ENCODE measurements around the gene RAB35. TPM values are rescaled to one million over a fixed set of nuclear protein-coding genes. Genes with fewer than 3 reads are reported as not detected.
"Not testable (repeated sequence)": the region's sequence is repeated elsewhere in the genome, so short reads cannot be mapped to it uniquely, and the experiment has no call there.

Gene RAB35
- total RNA-seq, 1 donor from 2014 or later, result 39.2 TPM

DNA sequence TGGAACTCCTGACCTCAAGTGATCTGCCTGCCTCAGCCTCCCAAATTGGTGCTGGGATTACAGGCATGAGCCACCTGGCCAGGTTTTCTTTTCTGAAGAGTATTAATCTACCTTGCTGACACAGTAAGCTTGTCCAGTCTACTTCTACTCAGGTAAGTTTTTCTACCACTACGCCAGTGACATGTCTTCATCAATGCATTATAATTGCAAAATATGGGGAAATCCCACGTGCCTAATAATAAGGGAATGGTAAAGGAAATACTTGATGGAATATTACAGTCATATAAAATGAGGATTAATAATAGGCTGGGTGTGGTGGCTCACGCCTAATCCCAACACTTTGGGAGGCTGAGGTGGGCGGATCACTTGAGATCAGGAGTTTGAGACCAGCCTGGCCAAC, 62.3 kb downstream of the RAB35 start:
- Histone ChIP-seq H3K27me3 (no peaks in the 10 kb centered on the region), H3K4me1 (no peaks in the 10 kb centered on the region), H3K36me3 (no peaks in the 10 kb centered on the region), H3K4me3 (no peak overlapping the region), H3K27ac (no peak overlapping the region), H3K9me3 (peaks cover 0 to 3% of the 10 kb centered on the region in 2 donors)
- no peak for DNase-seq (ENCODE audit: low spot score in 2 of 2)
- intact Hi-C loops (cut with DNase I), result no loop called here
- TF ChIP-seq, protein P1, sequence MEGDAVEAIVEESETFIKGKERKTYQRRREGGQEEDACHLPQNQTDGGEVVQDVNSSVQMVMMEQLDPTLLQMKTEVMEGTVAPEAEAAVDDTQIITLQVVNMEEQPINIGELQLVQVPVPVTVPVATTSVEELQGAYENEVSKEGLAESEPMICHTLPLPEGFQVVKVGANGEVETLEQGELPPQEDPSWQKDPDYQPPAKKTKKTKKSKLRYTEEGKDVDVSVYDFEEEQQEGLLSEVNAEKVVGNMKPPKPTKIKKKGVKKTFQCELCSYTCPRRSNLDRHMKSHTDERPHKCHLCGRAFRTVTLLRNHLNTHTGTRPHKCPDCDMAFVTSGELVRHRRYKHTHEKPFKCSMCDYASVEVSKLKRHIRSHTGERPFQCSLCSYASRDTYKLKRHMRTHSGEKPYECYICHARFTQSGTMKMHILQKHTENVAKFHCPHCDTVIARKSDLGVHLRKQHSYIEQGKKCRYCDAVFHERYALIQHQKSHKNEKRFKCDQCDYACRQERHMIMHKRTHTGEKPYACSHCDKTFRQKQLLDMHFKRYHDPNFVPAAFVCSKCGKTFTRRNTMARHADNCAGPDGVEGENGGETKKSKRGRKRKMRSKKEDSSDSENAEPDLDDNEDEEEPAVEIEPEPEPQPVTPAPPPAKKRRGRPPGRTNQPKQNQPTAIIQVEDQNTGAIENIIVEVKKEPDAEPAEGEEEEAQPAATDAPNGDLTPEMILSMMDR (IDR thresholded peaks at IDR 0.05), result no peak

DNA sequence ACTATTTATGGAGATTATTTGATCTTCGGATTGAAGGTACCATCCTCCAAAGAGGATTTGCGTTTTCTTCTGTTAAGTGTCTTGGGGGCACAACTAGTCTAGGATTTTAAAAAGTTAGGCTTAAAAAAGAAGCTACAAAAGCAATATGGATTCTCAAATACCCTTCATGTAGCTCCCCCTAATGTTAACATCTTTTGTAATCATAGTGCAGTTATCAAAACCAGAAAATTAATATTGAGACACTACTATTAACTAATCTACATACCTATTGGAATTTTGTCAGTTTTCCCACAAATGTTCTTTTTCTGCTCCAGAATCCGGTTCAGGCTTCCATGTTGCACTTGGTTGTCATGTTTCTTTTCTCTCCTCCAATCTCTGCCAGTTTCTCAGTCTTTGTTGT, 65.0 kb downstream of the RAB35 start:
- TF ChIP-seq, protein P1 (IDR thresholded peaks at IDR 0.05), result no peak
- Histone ChIP-seq H3K27ac (no peak overlapping the region), H3K4me1 (no peaks in the 10 kb centered on the region), H3K36me3 (no peaks in the 10 kb centered on the region), H3K9me3 (peaks cover 0 to 3% of the 10 kb centered on the region in 2 donors), H3K27me3 (no peaks in the 10 kb centered on the region), H3K4me3 (no peak overlapping the region)
- intact Hi-C loops (cut with DNase I), result no loop called here
- no peak for DNase-seq (ENCODE audit: low spot score in 2 of 2)

DNA sequence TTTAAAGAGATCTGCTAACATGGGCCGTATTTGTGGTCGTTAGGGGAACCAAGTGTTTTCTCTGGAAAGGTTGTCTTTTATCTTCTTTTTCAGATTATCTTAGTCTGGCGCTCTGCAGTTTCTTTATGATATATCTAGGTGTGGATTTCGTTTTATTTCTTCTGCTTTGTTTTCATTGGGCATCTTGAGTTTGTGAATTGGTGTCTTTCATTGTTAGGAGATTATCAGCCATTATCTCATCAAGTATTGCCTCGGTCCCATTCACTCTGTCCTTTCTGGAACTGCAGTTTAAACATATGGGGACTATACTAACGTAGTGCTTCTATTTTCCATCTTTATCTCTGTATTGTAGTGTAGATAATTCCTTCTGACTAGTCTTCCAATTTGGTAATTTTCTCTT, 67.1 kb downstream of the RAB35 start:
- Histone ChIP-seq H3K9me3 (peaks cover 0 to 3% of the 10 kb centered on the region in 2 donors), H3K27me3 (no peaks in the 10 kb centered on the region), H3K4me1 (no peaks in the 10 kb centered on the region), H3K27ac (no peak overlapping the region), H3K36me3 (no peaks in the 10 kb centered on the region), H3K4me3 (no peak overlapping the region)
- DNase-seq (ENCODE audit: low spot score in 2 of 2), result no peak
- TF ChIP-seq, protein P1 (IDR thresholded peaks at IDR 0.05), result no peak
- intact Hi-C loops (cut with DNase I), result no loop called here

DNA sequence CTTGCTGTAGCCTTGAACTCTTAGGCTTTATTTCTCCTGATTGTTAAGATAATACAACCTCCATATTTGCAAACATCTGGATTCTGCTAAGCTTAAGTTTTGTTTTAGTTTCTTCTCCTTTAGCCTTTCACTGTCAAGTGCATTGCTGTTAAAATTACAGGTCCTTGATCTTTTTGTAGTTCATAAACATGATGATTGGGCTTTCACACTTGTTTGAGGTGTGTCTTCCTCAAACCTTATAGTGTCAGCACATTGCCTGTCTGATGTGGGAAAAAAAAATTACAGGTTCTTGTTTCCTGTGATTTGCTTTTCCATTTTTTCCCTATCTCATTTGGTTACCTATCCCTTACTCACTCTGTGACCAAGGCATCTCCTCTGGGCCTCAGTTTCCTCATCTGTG, 68.3 kb downstream of the RAB35 start:
- H3K27ac ChIP-seq, result no peak overlapping the region
- no peaks in the 10 kb centered on the region for H3K4me1 ChIP-seq
- no peaks in the 10 kb centered on the region for H3K36me3 ChIP-seq
- DNase-seq (ENCODE audit: low spot score in 2 of 2), result no peak
- H3K27me3 ChIP-seq, result no peaks in the 10 kb centered on the region
- no peak overlapping the region for H3K4me3 ChIP-seq
- TF ChIP-seq, protein P1 (IDR thresholded peaks at IDR 0.05), result no peak
- intact Hi-C loops (cut with DNase I), result no loop called here
- H3K9me3 ChIP-seq, result peaks cover 0 to 3% of the 10 kb centered on the region in 2 donors

DNA sequence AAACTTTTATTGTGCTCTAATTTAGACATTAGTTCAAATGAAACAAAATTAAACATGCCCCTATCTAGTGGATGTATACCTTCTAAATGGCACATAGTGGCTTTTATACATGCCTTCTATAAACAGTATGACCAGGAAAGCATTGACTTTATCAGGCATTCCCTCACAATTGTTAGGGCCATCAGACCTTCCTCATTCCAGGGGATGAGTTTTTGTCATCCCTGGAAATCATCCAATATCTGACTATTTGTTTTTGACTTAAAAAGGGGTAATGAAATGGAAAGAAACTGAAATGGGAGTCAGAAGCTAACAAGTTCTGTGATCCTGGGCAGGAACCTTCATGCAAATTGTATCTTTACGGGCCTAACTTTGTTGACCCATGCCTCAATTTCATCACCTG, 69.5 kb downstream of the RAB35 start:
- TF ChIP-seq, protein P1 (IDR thresholded peaks at IDR 0.05), result no peak
- Histone ChIP-seq H3K4me1 (no peaks in the 10 kb centered on the region), H3K9me3 (peaks cover 0 to 3% of the 10 kb centered on the region in 2 donors), H3K4me3 (no peak overlapping the region), H3K27me3 (no peaks in the 10 kb centered on the region), H3K36me3 (no peaks in the 10 kb centered on the region), H3K27ac (no peak overlapping the region)
- intact Hi-C loops (cut with DNase I), result no loop called here
- no peak for DNase-seq (ENCODE audit: low spot score in 2 of 2)

DNA sequence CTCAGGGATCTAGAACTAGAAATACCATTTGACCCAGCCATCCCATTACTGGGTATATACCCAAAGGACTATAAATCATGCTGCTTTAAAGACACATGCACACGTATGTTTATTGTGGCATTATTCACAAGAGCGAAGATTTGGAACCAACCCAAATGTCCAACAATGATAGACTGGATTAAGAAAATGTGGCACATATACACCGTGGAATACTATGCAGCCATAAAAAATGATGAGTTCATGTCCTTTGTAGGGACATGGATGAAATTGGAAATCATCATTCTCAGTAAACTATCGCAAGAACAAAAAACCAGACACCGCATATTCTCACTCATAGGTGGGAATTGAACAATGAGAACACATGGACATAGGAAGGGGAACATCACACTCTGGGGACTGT, 71.2 kb downstream of the RAB35 start:
- intact Hi-C loops (cut with DNase I), result not testable (repeated sequence)

More for the DNA sequence above, 71.2 kb downstream of the RAB35 start:
- DNase-seq (ENCODE audit: low spot score in 2 of 2); H3K36me3 ChIP-seq; H3K27me3 ChIP-seq; H3K4me3 ChIP-seq; H3K9me3 ChIP-seq; H3K27ac ChIP-seq; H3K4me1 ChIP-seq: not testable (repeated sequence)

Other genes with a start within 250 kb of the RAB35 start
- gene CIT, start 239.4 kb downstream of the RAB35 start, total RNA-seq, result 1.2 TPM
- not detected for gene BICDL1, start 127.5 kb downstream of the RAB35 start, total RNA-seq
- gene GCN1, start 78.0 kb upstream of the RAB35 start, total RNA-seq, result 49.0 TPM
- 2,244 TPM for gene RPLP0, start 84.4 kb upstream of the RAB35 start, total RNA-seq
- 282 TPM for gene PXN, start 149.0 kb upstream of the RAB35 start, total RNA-seq
- not detected for gene RNU4-2, start 175.2 kb upstream of the RAB35 start, total RNA-seq
- gene RNU4-1, start 176.5 kb upstream of the RAB35 start, total RNA-seq, result not detected
- not detected for gene SIRT4, start 185.6 kb upstream of the RAB35 start, total RNA-seq
- not detected for gene PLA2G1B, start 211.0 kb upstream of the RAB35 start, total RNA-seq